TTC549 (cell line): ENCODE data around the gene SF3B3.

ENCODE experiments used
- FAIRE-seq: peaks from 2 replicates; lab custom pipeline; 2012; peaks lifted over from hg19 to GRCh38; lab: Jason Lieb, UNC

The SF3B3 gene

GRCh38 chr16:70523743-70524398, at the start of gene SF3B3:
SF3B3 (plus strand) TSS chr16:70523816; CDS start chr16:70526657, 2,841 bp downstream.
- FAIRE-seq: no peak

GRCh38 chr16:70474320-70475053, 49.1 kb upstream of the SF3B3 start:
- no peak for FAIRE-seq

GRCh38 chr16:70475054-70475871, 48.4 kb upstream of the SF3B3 start:
- FAIRE-seq: no peak

GRCh38 chr16:70476272-70477020, 47.2 kb upstream of the SF3B3 start:
- no peak for FAIRE-seq

- no peak for FAIRE-seq
These were observed 45.4 kb upstream of the SF3B3 start for GRCh38 chr16:70478169-70478568.

GRCh38 chr16:70478912-70479341, 44.7 kb upstream of the SF3B3 start:
- FAIRE-seq: no peak

GRCh38 chr16:70480127-70481105, 43.2 kb upstream of the SF3B3 start:
- FAIRE-seq: no peak

GRCh38 chr16:70481929-70482536, 41.6 kb upstream of the SF3B3 start:
- FAIRE-seq: no peak

GRCh38 chr16:70482624-70483023, 41.0 kb upstream of the SF3B3 start:
- no peak for FAIRE-seq

- no peak for FAIRE-seq
These were observed 40.2 kb upstream of the SF3B3 start for GRCh38 chr16:70483426-70483825.

- no peak for FAIRE-seq
These were observed 38.7 kb upstream of the SF3B3 start for GRCh38 chr16:70484867-70485266.

GRCh38 chr16:70490261-70490660, 33.4 kb upstream of the SF3B3 start:
- no peak for FAIRE-seq

- FAIRE-seq: no peak
These were observed 29.8 kb upstream of the SF3B3 start for GRCh38 chr16:70493802-70494201.

- no peak for FAIRE-seq
These were observed 29.3 kb upstream of the SF3B3 start for GRCh38 chr16:70494202-70494770.

GRCh38 chr16:70494777-70495176, 28.8 kb upstream of the SF3B3 start:
- FAIRE-seq: no peak

GRCh38 chr16:70495425-70496182, 28.0 kb upstream of the SF3B3 start:
- no peak for FAIRE-seq

- no peak for FAIRE-seq
These were observed 27.1 kb upstream of the SF3B3 start for GRCh38 chr16:70496513-70496912.

GRCh38 chr16:70508752-70509151, 14.9 kb upstream of the SF3B3 start:
- FAIRE-seq: no peak

GRCh38 chr16:70510216-70510615, 13.4 kb upstream of the SF3B3 start:
- no peak for FAIRE-seq
